NOMO-1 treated with DMSO at 0.1 percent for 48 hours (cell line): Measurements from ENCODE around the gene COPG2.
"Not testable (repeated sequence)": the region's sequence is repeated elsewhere in the genome, so short reads cannot be mapped to it uniquely, and the experiment has no call there.

ENCODE experiments used
- DNase-seq: peaks from one replicate; lab custom pipeline; 2025; ENCODE audit not compliant: unreplicated experiment; lab: John Stamatoyannopoulos, UW

The COPG2 gene

GRCh38 chr7:130654850-130655249, 13.7 kb downstream of the COPG2 start:
- DNase-seq = no peak

GRCh38 chr7:130650611-130651120, 17.9 kb downstream of the COPG2 start:
- no peak for DNase-seq

GRCh38 chr7:130649004-130649790, 19.4 kb downstream of the COPG2 start:
- DNase-seq = no peak

- DNase-seq = no peak
Measured at GRCh38 chr7:130648580-130648979, 20.0 kb downstream of the COPG2 start.

- no peak for DNase-seq
Measured at GRCh38 chr7:130642383-130642782, 26.2 kb downstream of the COPG2 start.

- peak; percentile 0 for DNase-seq
Measured at GRCh38 chr7:130641497-130641896, 27.1 kb downstream of the COPG2 start.

GRCh38 chr7:130641040-130641439, 27.5 kb downstream of the COPG2 start:
- no peak for DNase-seq

GRCh38 chr7:130639388-130639787, 29.2 kb downstream of the COPG2 start:
- no peak for DNase-seq

- no peak for DNase-seq
Measured at GRCh38 chr7:130632111-130632510, 36.4 kb downstream of the COPG2 start.

- DNase-seq = no peak
Measured at GRCh38 chr7:130628901-130629300, 39.6 kb downstream of the COPG2 start.

- no peak for DNase-seq
Measured at GRCh38 chr7:130627775-130628174, 40.8 kb downstream of the COPG2 start.

- DNase-seq = no peak
Measured at GRCh38 chr7:130622866-130623265, 45.7 kb downstream of the COPG2 start.

GRCh38 chr7:130615583-130615982, 53.0 kb downstream of the COPG2 start:
- DNase-seq = no peak

- DNase-seq = no peak
Measured at GRCh38 chr7:130614449-130614848, 54.1 kb downstream of the COPG2 start.

GRCh38 chr7:130611218-130611617, 57.3 kb downstream of the COPG2 start:
- DNase-seq = no peak

GRCh38 chr7:130607066-130607465, 61.5 kb downstream of the COPG2 start:
- DNase-seq = not testable (repeated sequence)

- no peak for DNase-seq
Measured at GRCh38 chr7:130606161-130606560, 62.4 kb downstream of the COPG2 start.

- no peak for DNase-seq
Measured at GRCh38 chr7:130598056-130598455, 70.5 kb downstream of the COPG2 start.

GRCh38 chr7:130595986-130596385, 72.6 kb downstream of the COPG2 start:
- DNase-seq = no peak

GRCh38 chr7:130593033-130593432, 75.5 kb downstream of the COPG2 start:
- DNase-seq = no peak

- not testable (repeated sequence) for DNase-seq
Measured at GRCh38 chr7:130591464-130591863, 77.1 kb downstream of the COPG2 start.

- not testable (repeated sequence) for DNase-seq
Measured at GRCh38 chr7:130585932-130586331, 82.6 kb downstream of the COPG2 start.

- DNase-seq = not testable (repeated sequence)
Measured at GRCh38 chr7:130575110-130575509, 93.4 kb downstream of the COPG2 start.
